Measurements from ENCODE around the gene CELSR1.

Gene CELSR1

DNA sequence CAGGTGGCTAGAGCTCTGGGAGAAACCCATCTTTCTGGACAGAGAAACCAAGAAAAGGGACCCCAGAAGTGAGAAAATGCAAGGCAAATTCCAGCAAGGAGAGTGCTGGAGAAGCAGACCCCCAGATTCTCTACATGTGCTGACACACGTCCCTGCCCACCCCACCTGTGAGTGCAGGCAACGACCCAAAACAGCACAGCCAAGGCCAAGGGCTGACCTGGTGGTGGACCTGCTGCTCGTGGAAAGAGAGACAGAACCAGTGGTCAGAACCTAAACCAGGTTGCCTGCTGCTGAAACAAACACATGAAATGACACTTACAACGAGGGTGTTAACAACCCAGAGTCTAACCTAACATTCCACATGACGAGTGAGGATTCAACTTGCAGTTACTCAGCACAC, 177.3 kb downstream of the CELSR1 start:
- no peak for DNase-seq

DNA sequence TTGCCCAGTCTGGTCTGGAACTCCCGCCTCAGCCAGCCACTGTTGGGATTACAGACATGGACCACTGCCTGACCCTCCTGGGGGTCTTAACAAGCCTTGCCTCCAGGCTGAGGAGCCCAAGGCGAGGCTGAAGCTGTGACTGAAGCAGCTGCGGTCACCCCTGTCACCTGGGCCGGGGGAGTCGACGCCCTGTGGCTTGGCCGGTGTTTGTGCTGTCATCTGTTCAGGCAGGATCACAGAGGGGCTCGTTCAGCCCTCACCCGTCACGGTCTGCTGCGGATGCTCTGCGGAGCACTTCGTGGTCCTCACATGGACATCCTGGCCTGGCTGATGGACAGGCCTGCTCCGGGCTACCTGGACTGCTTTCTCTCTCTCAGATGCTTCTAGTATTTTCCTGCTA, 178.1 kb downstream of the CELSR1 start:
- no peak for DNase-seq

DNA sequence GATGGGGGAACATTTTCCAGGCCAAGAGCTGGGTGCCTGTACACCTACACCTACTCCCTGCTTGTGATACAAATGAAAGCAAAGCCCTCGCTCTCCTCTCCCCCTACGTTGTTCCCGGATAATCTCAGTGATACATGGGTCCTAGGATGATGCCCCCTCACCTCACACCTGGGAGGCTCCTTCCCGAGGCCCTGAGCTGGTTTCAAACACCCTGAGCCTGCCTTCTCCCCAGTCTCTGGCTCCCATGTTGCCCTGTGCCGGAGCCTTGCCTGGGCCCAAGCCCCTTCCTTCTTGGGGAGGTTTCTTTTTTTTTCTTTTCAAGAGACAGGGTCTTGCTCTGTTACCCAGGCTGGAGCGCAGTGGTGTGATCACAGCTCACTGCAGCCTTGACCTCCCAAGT, 178.7 kb downstream of the CELSR1 start:
- no peak for DNase-seq

DNA sequence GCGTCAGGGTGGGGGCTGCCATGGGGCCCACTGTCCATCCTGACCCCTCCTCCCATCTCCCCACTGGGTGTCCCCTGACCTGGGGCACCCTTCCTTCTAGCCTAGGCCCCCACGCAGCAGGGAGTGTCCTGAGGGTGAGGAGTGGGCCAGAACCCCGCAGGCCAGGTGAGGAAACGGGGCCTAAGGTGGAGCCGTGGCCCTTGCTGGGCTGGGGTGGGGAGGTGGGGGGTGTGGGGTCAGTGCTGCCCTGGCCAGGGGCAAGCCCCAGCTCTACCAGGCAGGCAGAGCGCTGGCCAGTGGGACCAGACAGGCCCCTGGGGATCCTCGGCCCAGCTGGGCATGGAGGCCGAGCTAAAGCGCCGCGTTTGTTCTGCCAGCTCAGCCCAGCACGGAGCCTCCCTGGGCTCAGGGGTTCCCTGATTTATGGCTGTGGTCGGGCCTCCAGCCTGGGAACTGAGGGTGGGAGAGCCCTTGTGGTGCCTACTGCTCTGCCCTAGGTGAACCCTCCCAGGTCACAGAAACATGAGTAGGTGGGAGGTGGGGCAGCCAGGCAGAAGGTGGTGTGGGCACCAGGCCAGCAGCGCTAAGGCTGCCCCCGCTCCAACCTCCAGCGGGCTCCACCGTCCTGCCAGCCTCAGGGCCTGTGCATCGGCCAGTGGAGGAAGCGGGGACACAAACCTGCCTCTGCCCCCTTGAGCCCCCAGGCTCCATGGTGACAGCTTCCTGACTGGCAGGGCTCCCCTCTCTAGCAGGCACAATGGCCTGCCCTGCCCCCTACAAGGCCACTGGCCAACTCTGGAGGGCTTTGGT, 179.5 kb downstream of the CELSR1 start:
- DNase-seq: no peak

DNA sequence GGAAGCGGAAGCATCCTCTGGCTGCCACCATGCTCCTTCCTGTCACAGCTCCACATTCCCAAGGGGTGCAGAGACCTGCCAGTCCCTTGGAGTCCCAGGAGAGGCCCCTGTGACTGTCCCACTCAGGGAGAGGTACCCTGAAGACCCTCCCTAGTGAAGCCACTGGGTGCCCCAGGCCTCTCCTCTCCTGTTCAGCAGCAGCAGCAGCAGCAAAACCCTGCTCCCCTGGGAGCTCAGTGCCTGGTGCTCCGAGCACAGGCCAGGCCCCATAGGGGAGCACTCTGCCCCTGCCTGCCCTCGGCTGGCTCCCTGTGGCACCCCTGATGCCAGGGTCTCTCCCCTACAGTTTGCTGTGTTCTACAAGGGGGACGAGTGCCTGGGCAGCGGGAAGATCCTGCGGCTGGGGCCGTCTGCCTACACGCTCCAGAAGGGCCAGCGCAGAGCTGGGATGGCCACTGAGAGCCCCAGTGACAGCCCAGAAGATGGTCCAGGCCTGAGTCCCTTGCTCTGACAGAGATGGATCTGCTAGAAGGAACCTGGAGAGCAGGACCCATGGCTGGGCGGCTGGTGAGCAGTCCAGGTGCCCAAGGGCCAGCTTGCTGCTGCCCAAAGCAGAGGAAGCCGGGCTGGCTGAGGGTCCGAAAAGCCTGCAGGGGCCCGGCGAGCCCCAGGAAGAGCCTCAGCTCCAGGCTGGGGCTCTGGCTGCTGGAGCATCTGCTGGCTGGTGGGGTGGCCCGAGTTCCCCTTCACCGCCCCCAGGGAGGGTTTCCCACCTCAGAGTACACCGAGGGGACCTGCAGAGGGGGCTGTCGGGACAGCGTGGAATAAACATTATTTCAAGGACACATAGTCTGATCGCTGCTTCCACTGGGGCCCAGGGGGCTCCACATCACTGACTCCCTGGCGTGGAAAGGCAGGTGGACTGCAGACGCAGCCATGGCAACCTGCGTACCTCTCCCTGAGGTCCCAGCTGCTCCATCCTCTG, 180.6 kb downstream of the CELSR1 start:
- no peak for DNase-seq

DNA sequence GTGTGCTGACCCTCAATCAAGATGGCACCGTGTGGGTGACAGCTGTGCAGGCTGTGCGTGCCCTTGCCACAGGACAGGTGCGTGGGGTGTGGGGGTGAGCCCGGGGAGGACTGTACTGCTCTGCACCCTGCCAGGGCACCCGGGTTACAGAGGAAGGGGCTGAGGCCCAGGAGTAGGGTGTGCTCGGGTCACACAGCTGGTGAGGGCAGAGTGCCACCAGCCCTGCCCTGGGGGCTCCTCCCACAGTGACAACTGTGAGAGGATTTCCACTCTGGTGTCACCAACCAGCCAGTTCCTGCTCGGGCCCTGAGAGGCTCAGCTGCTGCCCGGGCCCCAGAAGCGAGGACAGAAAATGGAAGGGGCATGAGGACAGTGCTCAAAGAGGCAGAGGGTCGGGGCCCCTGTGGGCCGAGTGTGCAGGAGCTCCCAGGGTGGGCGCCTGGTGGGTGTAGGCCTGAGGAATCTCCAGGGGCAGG, 181.4 kb downstream of the CELSR1 start:
- DNase-seq: no peak

DNA sequence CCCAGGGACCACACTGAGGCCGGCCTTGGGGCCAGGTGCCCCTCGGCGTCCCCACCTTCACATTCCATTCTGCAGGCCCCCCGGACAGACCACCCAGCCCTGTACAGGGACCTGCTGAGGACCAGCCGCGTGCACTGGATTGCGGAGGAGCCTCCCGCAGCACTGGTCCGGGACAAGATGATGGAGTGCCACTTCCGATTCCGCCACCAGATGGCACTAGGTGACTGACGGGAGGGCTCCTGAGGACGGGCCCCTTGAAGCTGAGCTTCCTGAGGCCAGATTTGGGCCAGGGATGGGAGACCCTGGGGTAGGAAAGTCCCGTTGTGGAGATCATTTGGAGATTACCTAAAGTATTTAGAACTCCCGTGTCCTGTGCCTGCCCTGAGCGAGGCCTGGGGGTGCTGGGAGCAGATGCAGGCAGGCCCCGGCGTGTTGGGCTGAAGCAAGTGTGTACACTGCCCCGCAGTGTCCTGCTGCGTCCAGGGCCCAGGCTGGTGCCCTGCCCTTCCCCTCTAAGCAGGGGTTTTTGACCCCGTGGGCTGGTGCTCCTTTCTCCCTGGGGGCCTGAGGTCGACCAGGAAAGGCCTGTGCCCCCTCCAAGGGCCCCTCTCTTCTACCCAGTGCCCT, 181.9 kb downstream of the CELSR1 start:
- DNase-seq: no peak

DNA sequence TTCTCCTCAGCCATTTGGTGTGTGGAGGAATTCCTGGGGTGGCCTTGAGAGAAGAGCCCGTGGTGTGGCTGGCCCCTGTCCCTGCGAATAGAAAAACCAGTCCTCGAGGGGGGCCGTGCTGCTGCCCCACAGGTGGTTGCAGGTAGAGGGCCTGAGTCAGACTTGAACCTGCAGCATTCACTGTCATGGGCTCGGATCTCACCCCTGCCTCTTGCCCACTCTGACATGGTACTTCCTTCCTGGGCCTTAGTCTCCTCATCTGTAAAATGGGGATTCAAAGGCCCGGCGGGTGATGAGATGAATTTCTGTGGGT, 182.5 kb downstream of the CELSR1 start:
- DNase-seq: no peak

DNA sequence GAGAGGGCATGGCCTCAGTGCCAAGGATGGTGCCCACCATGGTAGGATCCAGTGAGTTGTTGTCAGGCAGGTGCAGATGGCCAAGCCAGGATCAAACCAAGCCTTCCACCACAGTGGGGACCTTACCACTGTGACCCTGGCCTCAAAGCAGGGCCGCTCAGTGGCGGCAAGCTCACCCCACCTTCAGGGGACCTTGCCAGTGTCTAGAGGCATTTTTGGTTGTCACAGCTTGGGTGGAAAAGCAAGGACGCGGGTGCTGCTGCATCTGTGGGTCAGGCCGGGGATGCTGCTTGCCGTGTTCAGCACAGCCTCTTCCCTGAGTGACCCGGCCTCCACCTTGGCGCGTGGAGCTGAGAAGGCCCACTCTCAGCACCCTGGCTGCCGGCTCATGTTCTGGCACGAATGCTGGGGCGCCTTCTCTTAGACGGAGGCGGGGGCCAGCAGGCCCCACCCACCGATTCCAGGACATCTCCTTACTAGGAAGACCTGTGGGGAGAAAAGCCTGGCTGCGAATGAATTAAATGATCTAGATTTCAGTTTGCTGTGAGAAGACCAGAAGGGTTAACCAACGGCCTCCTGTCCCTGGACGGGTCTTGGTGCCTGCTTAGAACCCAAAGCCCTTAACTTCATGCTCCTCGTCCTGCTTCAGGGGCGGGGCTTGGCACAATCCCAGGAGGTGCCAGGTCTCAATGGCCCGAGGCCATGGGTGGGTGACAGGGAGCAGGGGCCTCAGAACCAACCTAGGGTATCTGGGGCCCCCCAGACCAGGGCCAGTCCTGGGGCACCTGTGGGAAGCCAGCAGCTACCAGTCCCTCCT, 183.0 kb downstream of the CELSR1 start:
- DNase-seq: no peak

DNA sequence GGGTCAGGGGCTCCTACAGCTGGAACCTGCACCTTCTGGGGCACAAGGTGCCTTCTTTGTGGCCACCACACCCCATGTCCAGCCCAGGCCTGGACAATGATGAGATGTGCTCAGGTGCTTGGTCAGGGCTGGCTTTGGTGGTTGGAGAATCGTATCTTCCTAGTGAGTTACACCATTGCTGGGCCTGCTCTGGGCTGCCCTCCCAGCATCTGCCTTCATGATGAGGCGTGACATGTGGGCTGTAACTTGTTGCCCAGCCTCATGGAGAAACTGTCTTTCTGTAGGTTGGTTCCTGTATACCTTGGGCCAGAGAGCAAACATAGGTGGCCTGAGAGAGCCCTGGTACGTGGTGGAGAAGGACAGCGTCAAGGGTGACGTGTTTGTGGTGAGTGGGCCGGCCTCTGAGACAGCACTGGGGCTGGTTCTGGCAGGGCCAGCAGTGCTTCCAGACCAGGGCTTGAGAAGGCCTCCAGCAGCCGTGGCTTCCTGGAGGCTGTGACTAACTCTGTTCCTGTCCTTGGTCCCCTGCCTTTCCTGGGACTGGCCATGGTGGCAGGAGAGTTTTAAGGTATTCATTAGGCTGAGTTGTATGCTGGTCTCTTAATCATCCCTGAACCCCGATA, 183.8 kb downstream of the CELSR1 start:
- DNase-seq: no peak

DNA sequence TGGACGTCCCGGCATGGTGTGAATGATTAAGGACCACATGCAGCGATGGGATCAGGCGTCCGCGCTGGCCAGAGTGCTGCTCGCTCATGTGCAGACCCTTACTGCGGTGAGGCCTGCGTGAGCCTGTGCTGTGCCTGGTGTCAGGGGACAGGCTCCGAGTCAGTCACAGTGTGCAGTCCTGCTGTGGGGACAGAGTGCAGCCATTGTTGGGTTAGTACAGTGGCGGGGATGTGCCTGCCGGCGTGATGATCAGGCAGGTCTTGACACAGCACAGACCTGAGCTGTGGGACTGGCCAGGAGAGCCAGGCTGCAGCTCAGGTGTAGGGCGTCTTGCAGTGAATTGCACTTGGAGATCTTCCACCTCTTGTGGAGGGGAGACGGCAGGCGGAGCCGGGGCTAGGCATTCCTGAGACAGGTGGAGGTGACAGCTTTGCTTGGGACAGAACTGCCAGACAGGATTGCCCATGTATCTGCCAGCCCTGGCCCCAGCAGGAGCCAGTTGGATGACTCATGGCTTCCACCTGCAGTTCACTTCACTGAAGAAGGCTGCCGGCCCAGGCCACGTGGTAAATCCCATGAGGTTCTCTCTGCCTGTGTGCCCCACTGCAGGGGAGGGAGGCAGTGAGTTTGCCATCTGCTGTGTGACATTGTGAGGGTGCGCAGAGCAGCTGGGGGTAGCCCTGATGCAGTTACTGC, 184.6 kb downstream of the CELSR1 start:
- no peak for DNase-seq

DNA sequence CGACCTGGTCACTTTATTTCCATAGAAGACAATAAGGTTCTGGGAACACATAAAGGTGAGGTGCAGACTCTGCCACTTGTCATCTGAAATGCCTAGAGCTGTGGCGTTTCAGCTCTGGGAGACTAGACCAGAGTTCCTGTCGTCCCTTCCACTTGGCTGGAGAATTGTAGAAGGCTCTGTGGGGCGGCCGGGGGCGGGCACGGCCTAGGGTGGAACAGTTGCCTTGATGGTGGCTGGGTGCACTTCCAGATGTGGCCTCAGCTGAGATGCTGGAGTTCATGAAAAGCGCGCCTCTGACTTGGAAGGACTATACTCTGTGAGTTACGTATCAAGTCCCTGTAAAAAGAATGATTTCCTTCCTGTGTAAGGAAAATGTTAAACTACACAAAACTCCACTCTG, 185.1 kb downstream of the CELSR1 start:
- no peak for DNase-seq

DNA sequence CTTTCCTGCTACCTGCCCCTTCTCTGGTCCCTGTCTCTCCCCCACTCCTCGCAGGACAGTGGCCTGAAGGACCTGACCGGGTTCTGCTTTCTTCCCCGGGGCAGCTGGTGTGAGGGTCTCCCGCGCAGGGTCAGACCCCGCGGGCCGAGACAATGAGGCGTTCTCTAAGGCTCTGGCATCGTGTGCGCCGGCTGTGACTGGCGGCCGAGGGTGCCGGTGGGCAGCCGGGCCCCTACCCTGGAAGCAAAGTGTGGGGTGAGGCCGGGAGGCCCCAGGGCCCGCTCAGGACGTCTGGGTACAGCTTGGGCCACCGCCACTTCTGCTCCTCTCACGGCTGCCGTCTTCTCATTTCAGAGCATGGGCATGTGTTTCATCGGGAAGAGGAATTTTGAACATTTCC, 185.7 kb downstream of the CELSR1 start:
- DNase-seq: no peak

DNA sequence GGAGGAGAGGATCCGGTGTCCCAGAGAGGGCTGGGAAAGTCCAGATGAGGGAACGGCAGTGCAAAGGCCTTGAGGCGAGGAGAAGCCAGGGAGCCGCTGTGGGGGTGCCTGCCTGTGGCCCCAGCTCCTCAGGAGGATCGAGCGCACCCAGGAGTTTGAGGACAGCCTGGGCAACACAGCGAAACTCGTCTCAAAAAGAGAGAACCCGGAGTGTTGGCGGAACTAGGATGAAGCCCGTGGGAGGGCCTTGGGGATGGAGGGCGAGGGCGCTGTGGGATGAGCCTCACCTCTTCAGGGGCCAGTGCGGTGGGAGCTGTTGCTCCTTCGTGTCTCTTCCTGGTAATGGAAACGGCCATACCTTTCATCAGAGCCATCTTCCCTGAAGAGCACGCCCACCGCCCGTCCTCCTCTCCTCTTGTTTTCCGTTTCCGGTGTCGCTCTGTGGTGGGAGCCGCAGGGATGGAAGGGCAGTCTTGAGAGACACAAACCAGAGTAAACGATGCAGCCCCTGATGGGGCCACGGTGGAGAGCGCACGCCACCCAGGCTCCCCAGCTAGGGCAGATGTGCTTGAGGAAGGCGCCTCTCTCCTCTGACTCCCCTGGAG, 186.2 kb downstream of the CELSR1 start:
- DNase-seq: no peak

DNA sequence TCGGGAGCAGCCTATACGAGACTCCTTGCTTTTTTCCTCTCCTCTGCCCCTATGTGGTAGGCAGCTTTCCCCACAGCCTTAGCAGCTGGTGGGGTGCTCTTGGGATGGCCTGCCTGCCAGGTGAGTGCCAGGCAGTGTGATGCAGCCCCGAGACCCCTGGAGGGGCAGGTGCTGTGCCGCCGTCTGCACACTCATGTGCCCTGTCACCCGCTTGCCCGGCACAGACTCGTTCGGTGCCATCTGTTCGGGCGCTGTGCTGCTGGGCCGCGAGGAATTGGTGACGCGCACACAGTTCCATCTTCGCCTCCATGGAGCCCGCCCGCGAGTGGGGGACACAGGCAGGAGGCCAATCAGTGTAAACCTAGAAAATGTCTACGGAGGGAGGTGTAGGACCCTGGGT, 186.8 kb downstream of the CELSR1 start:
- DNase-seq: no peak

DNA sequence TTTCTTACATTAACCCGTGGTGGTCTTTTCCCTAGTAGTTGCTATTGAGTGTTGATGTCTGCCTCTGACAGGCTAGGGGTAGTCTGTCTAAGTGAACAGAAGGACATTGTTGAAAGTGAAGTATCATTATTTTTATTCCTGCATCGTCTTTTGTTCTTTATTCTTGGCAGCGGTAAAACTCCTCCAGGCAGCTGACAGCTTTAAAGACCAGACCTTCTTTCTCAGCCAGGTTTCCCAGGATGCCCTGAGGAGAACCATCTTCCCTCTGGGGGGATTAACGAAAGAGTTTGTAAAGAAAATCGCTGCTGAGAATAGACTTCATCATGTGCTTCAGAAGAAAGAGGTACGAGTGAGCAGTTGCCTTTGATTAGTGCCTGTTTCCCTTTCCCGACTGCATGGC, 187.3 kb downstream of the CELSR1 start:
- DNase-seq: no peak

DNA sequence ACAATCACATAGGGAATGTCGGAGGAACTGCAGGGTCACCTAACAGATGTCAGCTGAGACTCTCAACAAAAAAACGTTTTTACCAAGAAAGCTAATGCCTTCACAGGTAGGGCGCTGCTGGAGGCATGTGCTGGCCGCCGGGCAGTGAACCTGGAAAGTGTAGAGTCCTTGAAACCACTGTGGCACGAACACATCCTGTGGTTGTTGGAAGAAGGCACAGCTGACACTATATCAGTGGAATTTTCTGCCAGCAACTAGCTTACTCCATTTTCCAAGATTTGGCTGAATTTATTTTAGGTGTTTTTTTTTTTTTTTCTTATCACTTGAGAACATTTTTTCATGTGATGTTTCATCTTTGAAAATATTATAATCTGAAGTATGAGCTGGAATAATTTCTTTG, 187.7 kb downstream of the CELSR1 start:
- no peak for DNase-seq

DNA sequence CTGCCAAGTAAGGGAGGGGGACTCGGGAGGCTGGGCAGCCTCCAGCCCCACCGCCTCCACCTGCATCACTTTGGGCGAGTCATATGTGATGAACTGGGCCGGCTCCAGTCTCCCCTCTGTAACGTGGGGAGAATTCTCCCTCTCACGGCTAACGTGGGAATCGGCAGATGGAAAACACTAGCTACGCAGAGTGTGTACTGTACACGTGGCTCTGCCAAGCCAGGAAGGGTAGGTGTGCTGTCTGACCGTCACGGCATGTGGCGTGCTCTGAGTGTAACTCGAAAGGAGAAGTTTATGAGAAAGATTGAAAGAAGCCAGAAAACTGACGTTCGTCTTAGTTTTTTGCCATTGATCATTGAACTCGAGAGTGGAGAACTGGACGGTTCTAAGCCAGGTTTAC, 188.2 kb downstream of the CELSR1 start:
- no peak for DNase-seq

DNA sequence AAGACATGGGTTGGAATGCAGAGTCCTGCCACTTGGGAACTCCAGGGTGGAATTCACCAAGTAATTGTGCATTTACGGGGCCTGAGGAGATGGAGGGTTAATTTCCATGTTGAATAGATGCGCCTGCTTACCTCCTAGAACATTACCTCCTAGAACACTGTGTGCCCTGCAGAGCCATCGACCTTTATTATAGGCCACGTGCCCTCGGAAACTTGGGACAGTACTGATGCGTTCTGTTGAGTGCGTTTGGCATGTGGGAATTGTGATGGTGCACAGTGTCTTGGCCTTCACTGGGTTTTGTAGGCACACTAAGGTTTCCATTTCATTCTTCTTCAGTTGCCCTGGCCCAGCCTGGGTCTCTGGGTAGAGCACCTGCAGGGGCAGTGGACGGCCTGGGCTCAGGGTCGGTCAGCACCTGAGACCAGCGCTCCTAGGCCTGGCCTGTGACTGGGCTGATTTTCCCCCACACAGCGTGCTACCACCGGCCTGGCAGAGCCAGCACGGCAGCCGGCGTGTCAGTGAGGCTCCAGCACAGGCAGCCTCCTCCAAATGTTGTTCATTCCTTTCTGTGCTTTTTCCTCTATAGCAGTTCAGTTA, 189.2 kb downstream of the CELSR1 start:
- no peak for DNase-seq

DNA sequence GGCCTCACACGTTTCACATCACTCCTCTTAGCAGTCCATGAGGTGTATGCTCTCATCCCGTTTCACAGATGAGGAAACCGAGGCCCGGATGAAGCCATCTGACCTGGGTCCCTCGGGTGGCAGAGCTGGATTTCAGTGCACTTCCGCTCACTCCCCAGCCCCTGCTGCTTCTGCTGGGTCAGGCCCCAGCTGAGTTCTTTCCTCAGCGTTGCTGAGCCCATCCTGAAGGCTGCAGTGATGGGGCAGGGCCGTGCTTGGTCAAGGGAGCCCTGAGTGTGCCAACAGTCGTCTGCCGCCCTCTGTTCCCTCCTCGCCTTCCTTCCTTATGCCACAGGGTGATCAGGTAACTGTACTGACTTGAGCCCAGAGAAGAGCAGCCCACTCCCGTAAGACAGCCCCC, 189.8 kb downstream of the CELSR1 start:
- no peak for DNase-seq
